Natural killer cell treated with Interleukin-12 subunit alpha and Interleukin-12 subunit beta and Interleukin-15 and Interleukin-18, amount 100 ng/mL, for 72 hours (primary cell): Measurements from ENCODE around the gene EIF4A3. TPM values are rescaled to one million over a fixed set of nuclear protein-coding genes. Genes with fewer than 3 reads are reported as not detected.
"Not testable (repeated sequence)": the region's sequence is repeated elsewhere in the genome, so short reads cannot be mapped to it uniquely, and the experiment has no call there.

ENCODE experiments used
- ATAC-seq, 2 donors: fragments of 150-1000 bp; cut with Tn5 transposase in 1 of 2; sonication (Bioruptor Pico), chemical (Tn5 transposase) in 1 of 2; 2 replicates each; pipeline ENCODE4 v1.10.0; 2021
- DNase-seq: peaks from one replicate; pipeline ENCODE4 v3.0.0; 2022; ENCODE audit warnings: low spot score
- H3K27ac Mint-ChIP-seq, 2 donors: 1 replicate in 1 of 2; 2 replicates in 1 of 2; pipeline ENCODE4 v1.8.0; 2022; ENCODE audit warnings: mixed read lengths in 2 of 2, mild to moderate bottlenecking in 1 of 2, moderate library complexity in 1 of 2
- H3K27me3 Mint-ChIP-seq, 2 donors: 1 replicate in 1 of 2; 2 replicates in 1 of 2; pipeline ENCODE4 v1.8.0; 2022; ENCODE audit warnings: mixed read lengths in 2 of 2
- H3K36me3 Mint-ChIP-seq: one replicate; pipeline ENCODE4 v1.8.0; 2022; ENCODE audit warnings: mixed read lengths
- H3K4me1 Mint-ChIP-seq, 2 donors: 1 replicate in 1 of 2; 2 replicates in 1 of 2; pipeline ENCODE4 v1.8.0; 2022; ENCODE audit warnings: low read depth in 2 of 2, mixed read lengths in 2 of 2, mild to moderate bottlenecking in 1 of 2
- H3K4me3 Mint-ChIP-seq: one replicate; pipeline ENCODE4 v1.8.0; 2022; ENCODE audit warnings: mixed read lengths
- H3K9me3 Mint-ChIP-seq: 2 replicates; pipeline ENCODE4 v1.8.0; 2022; ENCODE audit warnings: mixed read lengths
- total RNA-seq, 2 donors: library from RNA; stranded (reverse); gene quantifications; one replicate each; pipeline ENCODE4 v1.2.3, GENCODE V29; 2022

EIF4A3 gene
- total RNA-seq, 2 donors from 2014 or later = 134 to 155 TPM

GRCh38 chr17:80101946-80102663 is 44.8 kb downstream of the EIF4A3 start:
- Mint-ChIP-seq H3K27ac (peak overlapping the region; percentile 69 to 90), H3K4me3 (peak overlapping the region; percentile 92), H3K27me3 (no peaks in the 10 kb centered on the region), H3K9me3 (no peaks in the 10 kb centered on the region), H3K4me1 (peaks cover 11 to 22% of the 10 kb centered on the region in 2 donors), H3K36me3 (no peaks in the 10 kb centered on the region)
- peak in 1 of 2 donors; percentile 15 for ATAC-seq
- DNase-seq = no peak

DNA sequence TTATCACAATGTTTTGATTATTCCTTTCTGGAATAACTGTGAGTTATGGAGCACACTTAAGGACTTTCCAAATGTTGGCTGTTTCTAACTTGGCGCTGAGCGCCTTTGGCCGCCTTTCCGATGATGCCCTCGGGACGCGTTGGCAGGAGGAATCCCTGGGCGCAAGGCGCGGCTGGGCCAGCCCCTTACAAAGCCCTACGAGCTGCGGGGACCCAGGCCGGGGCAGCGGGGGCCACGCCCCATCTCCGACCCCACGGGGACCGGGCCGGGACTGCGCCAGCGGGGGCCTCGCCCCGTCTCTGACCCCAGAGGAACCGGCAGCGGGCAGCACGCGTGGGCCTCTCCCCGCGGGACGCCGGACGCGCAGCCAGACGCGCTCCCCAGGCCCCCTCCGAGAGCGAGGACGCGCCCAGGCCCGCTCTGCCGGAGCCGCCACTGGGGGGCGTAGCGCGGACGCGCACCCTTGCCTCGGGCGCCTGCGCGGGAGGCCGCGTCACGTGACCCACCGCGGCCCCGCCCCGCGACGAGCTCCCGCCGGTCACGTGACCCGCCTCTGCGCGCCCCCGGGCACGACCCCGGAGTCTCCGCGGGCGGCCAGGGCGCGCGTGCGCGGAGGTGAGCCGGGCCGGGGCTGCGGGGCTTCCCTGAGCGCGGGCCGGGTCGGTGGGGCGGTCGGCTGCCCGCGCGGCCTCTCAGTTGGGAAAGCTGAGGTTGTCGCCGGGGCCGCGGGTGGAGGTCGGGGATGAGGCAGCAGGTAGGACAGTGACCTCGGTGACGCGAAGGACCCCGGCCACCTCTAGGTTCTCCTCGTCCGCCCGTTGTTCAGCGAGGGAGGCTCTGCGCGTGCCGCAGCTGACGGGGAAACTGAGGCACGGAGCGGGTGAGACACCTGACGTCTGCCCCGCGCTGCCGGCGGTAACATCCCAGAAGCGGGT is 45.6 kb downstream of the EIF4A3 start, which contains the start of gene GAA:
Gene GAA (plus strand): TSS at position 571 of the 935 bp plus-strand sequence. CDS start 3,006 bp downstream, outside the sequence.
- Mint-ChIP-seq H3K36me3 (no peaks in the 10 kb centered on the region), H3K9me3 (no peaks in the 10 kb centered on the region), H3K27ac (peak within 1 kb of the TSS; percentile 69 to 90), H3K27me3 (no peaks in the 10 kb centered on the region), H3K4me3 (peak within 1 kb of the TSS; percentile 92), H3K4me1 (peaks cover 11 to 22% of the 10 kb centered on the region in 2 donors)
- ATAC-seq (peak; percentile 92 to 93), DNase-seq (peak; percentile 91)

- H3K4me3 Mint-ChIP-seq = peak overlapping the region; percentile 88
- no peak for DNase-seq
- ATAC-seq = no peak
- peaks cover 11 to 22% of the 10 kb centered on the region in 2 donors for H3K4me1 Mint-ChIP-seq
- H3K27ac Mint-ChIP-seq = peak overlapping the region in 1 of 2 donors; percentile 70
- no peaks in the 10 kb centered on the region for H3K9me3 Mint-ChIP-seq
- no peaks in the 10 kb centered on the region for H3K27me3 Mint-ChIP-seq
- no peaks in the 10 kb centered on the region for H3K36me3 Mint-ChIP-seq
Observed at GRCh38 chr17:80100035-80100323, 46.9 kb downstream of the EIF4A3 start.

- Mint-ChIP-seq H3K27ac (no peak overlapping the region), H3K27me3 (no peaks in the 10 kb centered on the region), H3K4me3 (no peak overlapping the region), H3K36me3 (no peaks in the 10 kb centered on the region), H3K9me3 (no peaks in the 10 kb centered on the region), H3K4me1 (peaks cover 11 to 22% of the 10 kb centered on the region in 2 donors)
- no peak for DNase-seq
- ATAC-seq = no peak
Observed at GRCh38 chr17:80099291-80100034, 47.5 kb downstream of the EIF4A3 start.

DNA sequence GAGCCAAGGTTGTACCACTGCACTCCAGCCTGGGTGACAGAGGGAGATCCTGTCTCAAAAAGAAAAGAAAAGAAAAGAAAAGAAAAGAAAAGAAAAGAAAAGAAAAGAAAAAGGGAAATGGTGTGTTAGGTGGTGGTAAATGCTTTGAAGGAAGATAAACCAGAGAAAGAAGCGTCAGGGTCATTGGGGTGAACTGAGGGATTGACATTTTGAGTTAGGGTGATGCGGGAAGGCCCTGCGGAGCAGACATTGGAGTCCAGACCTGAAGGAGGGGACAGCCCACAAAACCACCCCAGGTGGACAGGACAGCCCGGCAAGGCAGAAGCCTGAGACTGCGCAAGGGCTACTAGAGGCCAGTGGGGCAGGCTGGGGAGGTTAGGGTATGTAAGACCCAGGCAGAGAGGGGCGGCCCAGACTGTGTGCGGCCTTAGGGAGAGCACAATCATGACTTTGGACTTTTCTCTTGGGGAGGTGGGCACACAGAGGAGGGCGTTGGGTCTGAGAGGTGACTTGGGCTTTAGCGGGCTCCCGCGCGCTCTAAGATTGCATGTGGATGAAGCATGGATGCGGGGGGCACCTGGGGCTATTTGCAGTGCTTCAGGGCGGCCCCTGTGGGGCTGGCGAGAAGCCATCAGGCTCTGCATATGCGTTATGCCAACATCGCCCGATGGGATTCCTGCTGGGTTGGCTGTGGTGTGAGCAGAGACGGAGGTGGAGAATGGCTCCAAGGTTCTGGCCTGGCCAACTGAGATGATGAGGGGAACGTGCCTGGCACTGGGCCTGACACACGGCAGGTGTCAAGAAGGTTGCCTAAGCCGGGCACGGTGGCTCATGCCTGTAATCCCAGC is 48.9 kb downstream of the EIF4A3 start:
- no peaks in the 10 kb centered on the region for H3K27me3 Mint-ChIP-seq
- ATAC-seq = no peak
- peak overlapping the region; percentile 24 for H3K4me3 Mint-ChIP-seq
- H3K9me3 Mint-ChIP-seq = no peaks in the 10 kb centered on the region
- H3K4me1 Mint-ChIP-seq = peaks cover 11 to 19% of the 10 kb centered on the region in 2 donors
- H3K27ac Mint-ChIP-seq = no peak overlapping the region
- DNase-seq = no peak
- H3K36me3 Mint-ChIP-seq = no peaks in the 10 kb centered on the region

GRCh38 chr17:80097127-80097621 is 49.8 kb downstream of the EIF4A3 start:
- Mint-ChIP-seq H3K36me3 (no peaks in the 10 kb centered on the region), H3K4me3 (no peak overlapping the region), H3K4me1 (peaks cover 11 to 13% of the 10 kb centered on the region in 2 donors), H3K27ac (no peak overlapping the region), H3K9me3 (no peaks in the 10 kb centered on the region), H3K27me3 (no peaks in the 10 kb centered on the region)
- no peak for DNase-seq
- ATAC-seq = no peak

DNA sequence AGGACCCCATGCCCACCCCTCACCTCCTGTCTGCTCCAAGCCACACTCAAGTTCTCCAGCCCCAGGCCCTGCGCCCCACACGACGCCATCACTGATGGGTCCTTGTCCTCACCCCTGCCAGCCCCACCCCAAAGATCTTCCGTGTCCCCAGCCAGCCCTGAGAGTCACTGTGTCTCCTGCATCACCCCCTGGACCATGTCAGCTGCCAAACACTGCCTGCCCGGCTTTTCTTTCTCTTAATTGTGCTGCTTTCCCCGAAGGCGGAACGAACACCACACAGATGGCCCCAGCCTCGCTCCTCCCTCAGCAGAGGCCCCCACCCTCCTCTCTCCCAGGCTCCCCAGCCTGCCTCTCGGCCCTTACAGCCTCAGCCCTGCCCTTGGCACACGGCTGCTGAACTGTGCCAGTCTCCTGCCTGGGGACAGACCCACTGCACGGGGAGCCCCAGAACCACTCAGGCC is 50.3 kb downstream of the EIF4A3 start:
- DNase-seq (no peak), ATAC-seq (no peak)
- H3K9me3 Mint-ChIP-seq = no peaks in the 10 kb centered on the region
- no peak overlapping the region for H3K27ac Mint-ChIP-seq
- no peaks in the 10 kb centered on the region for H3K27me3 Mint-ChIP-seq
- H3K4me3 Mint-ChIP-seq = no peak overlapping the region
- H3K36me3 Mint-ChIP-seq = no peaks in the 10 kb centered on the region
- peaks cover 9 to 11% of the 10 kb centered on the region in 2 donors for H3K4me1 Mint-ChIP-seq

- peak in 1 of 2 donors; percentile 10 for ATAC-seq
- H3K36me3 Mint-ChIP-seq = no peaks in the 10 kb centered on the region
- no peak overlapping the region for H3K27ac Mint-ChIP-seq
- peaks cover 9 to 10% of the 10 kb centered on the region in 2 donors for H3K4me1 Mint-ChIP-seq
- no peak for DNase-seq
- H3K9me3 Mint-ChIP-seq = no peaks in the 10 kb centered on the region
- H3K4me3 Mint-ChIP-seq = no peak overlapping the region
- H3K27me3 Mint-ChIP-seq = no peaks in the 10 kb centered on the region
Observed at GRCh38 chr17:80095844-80096475, 51.0 kb downstream of the EIF4A3 start.

DNA sequence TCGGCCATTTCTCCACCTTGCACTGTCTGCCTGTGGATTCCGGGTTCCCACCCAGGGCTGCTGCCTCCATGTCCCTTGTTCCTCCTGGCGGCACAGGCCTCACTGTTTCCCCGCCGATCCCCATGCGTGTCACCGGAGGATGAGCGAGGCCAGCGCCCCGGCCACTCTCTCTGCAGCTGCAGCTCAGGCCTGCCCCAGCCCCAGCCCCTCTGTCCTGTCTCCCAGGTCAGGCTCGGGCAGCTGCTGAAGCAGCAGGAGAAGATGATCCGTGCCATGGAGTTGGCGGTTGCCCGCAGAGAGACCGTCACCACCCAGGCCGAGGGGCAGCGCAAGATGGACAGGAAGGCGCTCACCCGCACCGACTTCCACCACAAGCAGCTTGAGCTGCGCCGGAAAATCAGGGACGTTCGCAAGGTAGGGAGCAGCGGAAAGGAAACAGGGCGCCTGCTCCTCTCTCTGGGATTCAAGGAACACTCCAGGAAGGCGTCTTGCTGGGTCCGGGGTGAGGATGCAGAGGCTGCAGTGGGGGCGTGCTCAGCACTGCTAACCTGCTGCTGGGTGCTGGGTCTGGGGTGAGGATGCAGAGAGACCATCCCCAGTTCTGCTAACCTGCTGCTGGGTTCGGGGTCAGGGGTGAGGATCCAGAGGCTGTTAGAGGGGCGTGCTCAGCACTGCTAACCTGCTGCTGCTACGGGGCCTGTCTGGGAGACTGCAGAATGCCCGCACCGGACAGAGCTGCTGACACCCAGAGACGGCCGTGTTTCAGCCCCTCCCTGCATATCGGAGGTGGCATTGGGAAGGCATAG is 51.7 kb downstream of the EIF4A3 start:
- no peaks in the 10 kb centered on the region for H3K36me3 Mint-ChIP-seq
- DNase-seq = no peak
- no peak overlapping the region for H3K27ac Mint-ChIP-seq
- no peak overlapping the region for H3K4me3 Mint-ChIP-seq
- peaks cover 2 to 3% of the 10 kb centered on the region in 2 donors for H3K4me1 Mint-ChIP-seq
- ATAC-seq = peak in 1 of 2 donors; percentile 15
- H3K9me3 Mint-ChIP-seq = no peaks in the 10 kb centered on the region
- no peaks in the 10 kb centered on the region for H3K27me3 Mint-ChIP-seq

DNA sequence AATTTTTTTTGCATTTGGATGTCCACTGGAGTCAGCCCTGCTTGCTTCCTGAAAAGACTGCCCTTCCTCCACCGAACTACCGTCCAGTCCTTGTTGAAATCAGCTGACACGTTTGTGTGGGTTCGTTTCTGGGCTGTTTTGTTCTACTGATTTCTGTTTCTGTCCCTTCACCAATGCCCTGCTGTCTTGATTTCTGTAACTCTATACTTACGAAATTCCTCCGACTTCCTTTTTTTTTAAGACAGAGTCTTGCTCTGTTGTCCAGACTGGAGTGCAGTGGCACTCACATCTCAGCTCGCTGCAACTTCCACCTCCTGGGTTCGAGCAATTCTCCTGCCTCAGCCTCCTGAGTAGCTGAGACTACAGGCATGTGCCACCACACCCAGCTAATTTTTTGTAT is 54.0 kb downstream of the EIF4A3 start:
- Mint-ChIP-seq H3K27me3 (no peaks in the 10 kb centered on the region), H3K4me3 (no peak overlapping the region), H3K36me3 (no peaks in the 10 kb centered on the region), H3K27ac (no peak overlapping the region), H3K4me1 (no peaks in the 10 kb centered on the region), H3K9me3 (no peaks in the 10 kb centered on the region)
- DNase-seq (no peak), ATAC-seq (no peak)

GRCh38 chr17:80091376-80091775 is 55.6 kb downstream of the EIF4A3 start:
- H3K9me3 Mint-ChIP-seq = no peaks in the 10 kb centered on the region
- no peaks in the 10 kb centered on the region for H3K27me3 Mint-ChIP-seq
- no peaks in the 10 kb centered on the region for H3K4me1 Mint-ChIP-seq
- ATAC-seq (no peak), DNase-seq (no peak)
- no peaks in the 10 kb centered on the region for H3K36me3 Mint-ChIP-seq
- no peak overlapping the region for H3K4me3 Mint-ChIP-seq
- no peak overlapping the region for H3K27ac Mint-ChIP-seq

- H3K9me3 Mint-ChIP-seq, H3K27me3 Mint-ChIP-seq, H3K36me3 Mint-ChIP-seq, ATAC-seq, H3K4me1 Mint-ChIP-seq, DNase-seq, H3K27ac Mint-ChIP-seq, H3K4me3 Mint-ChIP-seq: not testable (repeated sequence)
Observed at GRCh38 chr17:80090164-80090563, 56.8 kb downstream of the EIF4A3 start.
